DND-41 (cell line): ENCODE results near the gene PRKCE.

Source experiments
- CTCF ChIP-seq: IDR thresholded peaks from 2 replicates; pipeline ENCODE4 v1.5.1; 2012; ENCODE audit warnings: borderline replicate concordance, low read length, moderate library complexity, mild to moderate bottlenecking; ENCODE audit not compliant: poor library complexity, severe bottlenecking; ENCODE audit errors: extremely low read depth
- EZH2 ChIP-seq: IDR thresholded peaks from 3 replicates; pipeline ENCODE4 v1.6.1; 2012; ENCODE audit warnings: borderline replicate concordance, low read depth, mild to moderate bottlenecking, moderate library complexity, low read length, inconsistent platforms; ENCODE audit not compliant: severe bottlenecking

GRCh38 chr2:45808294-45808800 is 156.9 kb downstream of the PRKCE start:
- TF ChIP-seq CTCF = no peak
- no peak for TF ChIP-seq EZH2
